ENCODE results near the gene TRIM52. TPM values are rescaled to one million over a fixed set of nuclear protein-coding genes. Genes with fewer than 3 reads are reported as not detected.

Gene TRIM52
- total RNA-seq, 1 experiment from 2014 or later, result 7.8 TPM

DNA sequence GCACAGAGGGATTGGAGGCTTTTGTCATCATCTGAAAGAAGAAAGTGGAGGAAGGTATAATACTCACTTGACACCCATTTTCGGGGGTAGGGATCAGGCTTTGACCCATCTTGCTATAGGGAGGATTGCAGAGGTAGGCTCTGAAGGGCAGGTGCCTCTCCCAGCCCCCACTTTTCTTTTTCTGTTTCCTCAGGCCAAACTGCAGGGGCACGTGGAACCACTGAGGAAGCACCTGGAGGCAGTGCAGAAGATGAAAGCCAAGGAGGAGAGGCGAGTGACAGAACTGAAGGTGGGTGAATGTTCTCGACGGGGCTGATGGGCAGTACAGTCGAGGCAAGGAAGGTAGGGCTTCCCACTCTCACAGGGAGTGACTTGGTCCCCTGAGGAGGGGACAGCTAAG, 30.4 kb downstream of the TRIM52 start (continued):
- TF ChIP-seq IRF2 (CRISPR knock-in tag; IDR thresholded peaks at IDR 0.05; ENCODE audit: borderline replicate concordance, low read depth), result no peak
- no peak for TF ChIP-seq GABPB1 (CRISPR knock-in tag; IDR thresholded peaks at IDR 0.05)
- TF ChIP-seq TCF7 (CRISPR knock-in tag; IDR thresholded peaks at IDR 0.05; ENCODE audit: low read depth), result no peak
- TF ChIP-seq NFATC4 (CRISPR knock-in tag; IDR thresholded peaks at IDR 0.05), result no peak
- no peak for TF ChIP-seq OVOL2 (CRISPR knock-in tag; IDR thresholded peaks at IDR 0.05; ENCODE audit: borderline replicate concordance)
- TF ChIP-seq MYBL2 (CRISPR knock-in tag; IDR thresholded peaks at IDR 0.05), result no peak
- TF ChIP-seq, protein P1, sequence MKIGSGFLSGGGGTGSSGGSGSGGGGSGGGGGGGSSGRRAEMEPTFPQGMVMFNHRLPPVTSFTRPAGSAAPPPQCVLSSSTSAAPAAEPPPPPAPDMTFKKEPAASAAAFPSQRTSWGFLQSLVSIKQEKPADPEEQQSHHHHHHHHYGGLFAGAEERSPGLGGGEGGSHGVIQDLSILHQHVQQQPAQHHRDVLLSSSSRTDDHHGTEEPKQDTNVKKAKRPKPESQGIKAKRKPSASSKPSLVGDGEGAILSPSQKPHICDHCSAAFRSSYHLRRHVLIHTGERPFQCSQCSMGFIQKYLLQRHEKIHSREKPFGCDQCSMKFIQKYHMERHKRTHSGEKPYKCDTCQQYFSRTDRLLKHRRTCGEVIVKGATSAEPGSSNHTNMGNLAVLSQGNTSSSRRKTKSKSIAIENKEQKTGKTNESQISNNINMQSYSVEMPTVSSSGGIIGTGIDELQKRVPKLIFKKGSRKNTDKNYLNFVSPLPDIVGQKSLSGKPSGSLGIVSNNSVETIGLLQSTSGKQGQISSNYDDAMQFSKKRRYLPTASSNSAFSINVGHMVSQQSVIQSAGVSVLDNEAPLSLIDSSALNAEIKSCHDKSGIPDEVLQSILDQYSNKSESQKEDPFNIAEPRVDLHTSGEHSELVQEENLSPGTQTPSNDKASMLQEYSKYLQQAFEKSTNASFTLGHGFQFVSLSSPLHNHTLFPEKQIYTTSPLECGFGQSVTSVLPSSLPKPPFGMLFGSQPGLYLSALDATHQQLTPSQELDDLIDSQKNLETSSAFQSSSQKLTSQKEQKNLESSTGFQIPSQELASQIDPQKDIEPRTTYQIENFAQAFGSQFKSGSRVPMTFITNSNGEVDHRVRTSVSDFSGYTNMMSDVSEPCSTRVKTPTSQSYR (CRISPR knock-in tag; IDR thresholded peaks at IDR 0.05), result no peak

DNA sequence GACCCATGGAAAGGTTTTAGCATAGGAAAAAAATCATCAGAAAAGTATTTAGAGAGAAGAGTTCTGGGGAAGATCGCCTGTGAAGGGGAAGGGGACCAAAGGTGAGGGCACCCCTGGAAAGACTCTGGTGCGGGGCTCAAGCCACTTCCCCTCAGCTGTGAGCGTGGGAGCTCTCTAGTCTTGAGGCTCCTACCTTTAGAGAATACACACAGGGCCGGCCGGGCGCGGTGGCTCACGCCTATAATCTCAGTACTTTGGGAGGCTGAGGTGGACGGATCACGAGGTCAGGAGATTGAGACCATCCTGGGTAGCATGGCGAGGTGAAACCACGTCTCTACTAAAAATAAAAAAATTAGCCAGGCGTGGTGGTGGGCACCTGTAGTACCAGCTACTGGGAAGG, 30.9 kb downstream of the TRIM52 start:
- H3K36me3 Mint-ChIP-seq, result peaks cover 27% of the 10 kb centered on the region
- no peak overlapping the region for H3K4me3 Mint-ChIP-seq
- no peaks in the 10 kb centered on the region for H3K9me3 Mint-ChIP-seq
- no peak for DNase-seq (ENCODE audit: low spot score)
- TF ChIP-seq RORB (CRISPR knock-in tag; IDR thresholded peaks at IDR 0.05), result no peak
- TF ChIP-seq, protein P2, sequence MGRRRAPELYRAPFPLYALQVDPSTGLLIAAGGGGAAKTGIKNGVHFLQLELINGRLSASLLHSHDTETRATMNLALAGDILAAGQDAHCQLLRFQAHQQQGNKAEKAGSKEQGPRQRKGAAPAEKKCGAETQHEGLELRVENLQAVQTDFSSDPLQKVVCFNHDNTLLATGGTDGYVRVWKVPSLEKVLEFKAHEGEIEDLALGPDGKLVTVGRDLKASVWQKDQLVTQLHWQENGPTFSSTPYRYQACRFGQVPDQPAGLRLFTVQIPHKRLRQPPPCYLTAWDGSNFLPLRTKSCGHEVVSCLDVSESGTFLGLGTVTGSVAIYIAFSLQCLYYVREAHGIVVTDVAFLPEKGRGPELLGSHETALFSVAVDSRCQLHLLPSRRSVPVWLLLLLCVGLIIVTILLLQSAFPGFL (CRISPR knock-in tag; IDR thresholded peaks at IDR 0.05; ENCODE audit: borderline replicate concordance), result no peak
- no peak for TF ChIP-seq ELF4 (CRISPR knock-in tag; IDR thresholded peaks at IDR 0.05; ENCODE audit: low read depth)
- no peak for TF ChIP-seq ZNF416 (CRISPR knock-in tag; IDR thresholded peaks at IDR 0.05)
- no peak for TF ChIP-seq CBFB (CRISPR knock-in tag; IDR thresholded peaks at IDR 0.05; ENCODE audit: low read depth)
- TF ChIP-seq RELA (CRISPR knock-in tag; IDR thresholded peaks at IDR 0.05; ENCODE audit: borderline replicate concordance), result no peak
- TF ChIP-seq NR1H2 (CRISPR knock-in tag; IDR thresholded peaks at IDR 0.05), result no peak
- TF ChIP-seq CREM (CRISPR knock-in tag; IDR thresholded peaks at IDR 0.05), result no peak
- no peak for TF ChIP-seq SP1 (CRISPR knock-in tag; conservative IDR thresholded peaks at IDR 0.05)
- TF ChIP-seq, protein P3, sequence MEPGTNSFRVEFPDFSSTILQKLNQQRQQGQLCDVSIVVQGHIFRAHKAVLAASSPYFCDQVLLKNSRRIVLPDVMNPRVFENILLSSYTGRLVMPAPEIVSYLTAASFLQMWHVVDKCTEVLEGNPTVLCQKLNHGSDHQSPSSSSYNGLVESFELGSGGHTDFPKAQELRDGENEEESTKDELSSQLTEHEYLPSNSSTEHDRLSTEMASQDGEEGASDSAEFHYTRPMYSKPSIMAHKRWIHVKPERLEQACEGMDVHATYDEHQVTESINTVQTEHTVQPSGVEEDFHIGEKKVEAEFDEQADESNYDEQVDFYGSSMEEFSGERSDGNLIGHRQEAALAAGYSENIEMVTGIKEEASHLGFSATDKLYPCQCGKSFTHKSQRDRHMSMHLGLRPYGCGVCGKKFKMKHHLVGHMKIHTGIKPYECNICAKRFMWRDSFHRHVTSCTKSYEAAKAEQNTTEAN (CRISPR knock-in tag; IDR thresholded peaks at IDR 0.05), result no peak
- TF ChIP-seq NFE2L1 (CRISPR knock-in tag; IDR thresholded peaks at IDR 0.05), result no peak
- TF ChIP-seq, protein P4, sequence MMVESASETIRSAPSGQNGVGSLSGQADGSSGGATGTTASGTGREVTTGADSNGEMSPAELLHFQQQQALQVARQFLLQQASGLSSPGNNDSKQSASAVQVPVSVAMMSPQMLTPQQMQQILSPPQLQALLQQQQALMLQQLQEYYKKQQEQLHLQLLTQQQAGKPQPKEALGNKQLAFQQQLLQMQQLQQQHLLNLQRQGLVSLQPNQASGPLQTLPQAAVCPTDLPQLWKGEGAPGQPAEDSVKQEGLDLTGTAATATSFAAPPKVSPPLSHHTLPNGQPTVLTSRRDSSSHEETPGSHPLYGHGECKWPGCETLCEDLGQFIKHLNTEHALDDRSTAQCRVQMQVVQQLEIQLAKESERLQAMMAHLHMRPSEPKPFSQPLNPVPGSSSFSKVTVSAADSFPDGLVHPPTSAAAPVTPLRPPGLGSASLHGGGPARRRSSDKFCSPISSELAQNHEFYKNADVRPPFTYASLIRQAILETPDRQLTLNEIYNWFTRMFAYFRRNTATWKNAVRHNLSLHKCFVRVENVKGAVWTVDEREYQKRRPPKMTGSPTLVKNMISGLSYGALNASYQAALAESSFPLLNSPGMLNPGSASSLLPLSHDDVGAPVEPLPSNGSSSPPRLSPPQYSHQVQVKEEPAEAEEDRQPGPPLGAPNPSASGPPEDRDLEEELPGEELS (CRISPR knock-in tag; IDR thresholded peaks at IDR 0.05), result no peak
- TF ChIP-seq, protein P1 (CRISPR knock-in tag; IDR thresholded peaks at IDR 0.05), result no peak
- TF ChIP-seq, protein P5, sequence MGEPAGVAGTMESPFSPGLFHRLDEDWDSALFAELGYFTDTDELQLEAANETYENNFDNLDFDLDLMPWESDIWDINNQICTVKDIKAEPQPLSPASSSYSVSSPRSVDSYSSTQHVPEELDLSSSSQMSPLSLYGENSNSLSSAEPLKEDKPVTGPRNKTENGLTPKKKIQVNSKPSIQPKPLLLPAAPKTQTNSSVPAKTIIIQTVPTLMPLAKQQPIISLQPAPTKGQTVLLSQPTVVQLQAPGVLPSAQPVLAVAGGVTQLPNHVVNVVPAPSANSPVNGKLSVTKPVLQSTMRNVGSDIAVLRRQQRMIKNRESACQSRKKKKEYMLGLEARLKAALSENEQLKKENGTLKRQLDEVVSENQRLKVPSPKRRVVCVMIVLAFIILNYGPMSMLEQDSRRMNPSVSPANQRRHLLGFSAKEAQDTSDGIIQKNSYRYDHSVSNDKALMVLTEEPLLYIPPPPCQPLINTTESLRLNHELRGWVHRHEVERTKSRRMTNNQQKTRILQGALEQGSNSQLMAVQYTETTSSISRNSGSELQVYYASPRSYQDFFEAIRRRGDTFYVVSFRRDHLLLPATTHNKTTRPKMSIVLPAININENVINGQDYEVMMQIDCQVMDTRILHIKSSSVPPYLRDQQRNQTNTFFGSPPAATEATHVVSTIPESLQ (CRISPR knock-in tag; IDR thresholded peaks at IDR 0.05), result no peak
- H3K27me3 Mint-ChIP-seq (ENCODE audit: low read depth), result no peaks in the 10 kb centered on the region
- H3K4me1 Mint-ChIP-seq, result no peaks in the 10 kb centered on the region
- ATAC-seq, result no peak
- POLR2A ChIA-PET, result no interaction called here
- H3K27ac Mint-ChIP-seq, result no peak overlapping the region; the same call in 1 of the 2 replicates
- CTCF ChIA-PET, result no interaction called here
